ENCODE data around the gene NDC80.

- no peak for TF ChIP-seq CTCF (IDR thresholded peaks at IDR 0.05; ENCODE audit: poor library complexity, severe bottlenecking)
- no peak for TF ChIP-seq EP300 (conservative IDR thresholded peaks at IDR 0.05; ENCODE audit: poor library complexity, severe bottlenecking)
- TF ChIP-seq RAD21 (conservative IDR thresholded peaks at IDR 0.05), result no peak
- no peak for TF ChIP-seq SMC3 (conservative IDR thresholded peaks at IDR 0.05; ENCODE audit: poor library complexity)
These were observed 3.2 kb upstream of the NDC80 start for GRCh38 chr18:2568129-2568528.
